HEK293T (cell line): ENCODE measurements around the gene CLASP1.

ENCODE experiments used
- BHLHE40 ChIP-seq: fragments of 450-650 bp; IDR thresholded peaks from 2 replicates; pipeline ENCODE4 v1.6.1; 2016; ENCODE audit warnings: mild to moderate bottlenecking, moderate library complexity, borderline replicate concordance
- CTBP1 ChIP-seq: fragments of 450-650 bp; IDR thresholded peaks from 2 replicates; pipeline ENCODE4 v1.6.1; 2016; ENCODE audit warnings: borderline replicate concordance
- ELF4 ChIP-seq: fragments of 450-650 bp; IDR thresholded peaks from 2 replicates; pipeline ENCODE4 v1.6.1; 2017; ENCODE audit warnings: antibody characterized with exemption
- FOXA1 ChIP-seq: fragments of 450-650 bp; IDR thresholded peaks from 2 replicates; pipeline ENCODE4 v1.6.1; 2016; ENCODE audit warnings: mild to moderate bottlenecking
- FOXK2 ChIP-seq: fragments of 450-650 bp; IDR thresholded peaks from 2 replicates; pipeline ENCODE4 v1.6.1; 2016; ENCODE audit warnings: mild to moderate bottlenecking
- FOXM1 ChIP-seq: fragments of 450-650 bp; IDR thresholded peaks from 2 replicates; pipeline ENCODE4 v1.6.1; 2017; ENCODE audit warnings: mild to moderate bottlenecking, borderline replicate concordance
- L3MBTL2 ChIP-seq: fragments of 450-650 bp; conservative IDR thresholded peaks from 2 replicates; pipeline ENCODE4 v1.6.1; 2016; ENCODE audit warnings: mild to moderate bottlenecking
- LEF1 ChIP-seq: fragments of 450-650 bp; IDR thresholded peaks from 2 replicates; pipeline ENCODE4 v1.6.1; 2017; ENCODE audit warnings: mild to moderate bottlenecking, borderline replicate concordance
- NFRKB ChIP-seq: fragments of 450-650 bp; IDR thresholded peaks from 2 replicates; pipeline ENCODE4 v1.6.1; 2016; ENCODE audit warnings: mild to moderate bottlenecking, moderate library complexity
- PKNOX1 ChIP-seq: fragments of 450-650 bp; IDR thresholded peaks from 2 replicates; pipeline ENCODE4 v1.6.1; 2016
- SP1 ChIP-seq: fragments of 450-650 bp; IDR thresholded peaks from 2 replicates; pipeline ENCODE4 v1.6.1; 2017
- SUZ12 ChIP-seq: fragments of 450-650 bp; IDR thresholded peaks from 2 replicates; pipeline ENCODE4 v1.6.1; 2016; ENCODE audit warnings: mild to moderate bottlenecking
- TARDBP ChIP-seq: fragments of 450-650 bp; IDR thresholded peaks from 2 replicates; pipeline ENCODE4 v1.6.1; 2016
- ZNF384 ChIP-seq: fragments of 450-650 bp; IDR thresholded peaks from 2 replicates; pipeline ENCODE4 v1.6.1; 2016

GRCh38 chr2:121303531-121304263 is 345.6 kb downstream of the CLASP1 start:
- TF ChIP-seq FOXA1 = no peak
- no peak for TF ChIP-seq PKNOX1
- no peak for TF ChIP-seq FOXK2
- TF ChIP-seq SP1 = no peak
- TF ChIP-seq BHLHE40 = no peak
- no peak for TF ChIP-seq FOXM1
- no peak for TF ChIP-seq ZNF384
- no peak for TF ChIP-seq ELF4
- TF ChIP-seq TARDBP = no peak
- no peak for TF ChIP-seq SUZ12
- TF ChIP-seq LEF1 = no peak
- no peak for TF ChIP-seq CTBP1
- TF ChIP-seq L3MBTL2 = no peak
- no peak for TF ChIP-seq NFRKB
